Vagina (tissue), 2 donors: ENCODE results near the gene COL17A1.

Experiments
- CTCF ChIP-seq, 3 experiments: fragments of 450-650 bp in 2 of 3; fragments of 200-600 bp in 1 of 3; sonication (generic) in 1 of 3; IDR thresholded peaks; one replicate each; pipeline ENCODE4 v1.5.1; 2017 to 2019; ENCODE audit warnings: antibody characterized with exemption in 3 of 3, mild to moderate bottlenecking in 2 of 3, moderate library complexity in 2 of 3
- POLR2AphosphoS5 ChIP-seq, 2 donors: sonication (generic); formaldehyde crosslinking; IDR thresholded peaks; one replicate each; pipeline ENCODE4 v1.9.0; 2017; ENCODE audit warnings: antibody characterized with exemption in 2 of 2, mild to moderate bottlenecking in 2 of 2, low read depth in 1 of 2; ENCODE audit not compliant: insufficient read depth in 1 of 2

DNA sequence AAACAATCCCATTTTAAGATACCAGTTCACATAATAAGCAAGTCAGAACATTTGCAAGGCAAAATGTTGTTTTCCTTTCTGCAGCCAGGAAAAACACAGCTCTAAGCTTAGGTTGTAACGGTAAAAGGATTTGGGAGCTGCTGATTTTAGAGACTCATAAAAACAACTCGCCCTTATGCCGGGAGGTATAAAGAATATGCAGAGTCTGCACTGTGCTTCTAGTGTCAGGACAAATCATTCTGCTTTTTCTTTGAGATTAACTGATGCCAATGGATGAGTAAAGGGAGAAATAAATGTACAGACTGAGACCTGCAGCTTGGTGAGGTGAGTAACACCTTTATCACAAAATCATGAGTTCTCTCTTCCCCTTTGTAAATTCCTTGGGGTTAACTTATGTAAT, 34.3 kb upstream of the COL17A1 start:
- TF ChIP-seq CTCF (IDR thresholded peaks at IDR 0.05) (no peak), POLR2AphosphoS5 (IDR thresholded peaks at IDR 0.05; ENCODE audit: insufficient read depth in 1 of 2, low read depth in 1 of 2) (peak in 1 of 2 donors; percentile 63)
